Measurements from ENCODE around the gene BAG5.
"Not testable (repeated sequence)": the region's sequence is repeated elsewhere in the genome, so short reads cannot be mapped to it uniquely, and the experiment has no call there.

The BAG5 gene

DNA sequence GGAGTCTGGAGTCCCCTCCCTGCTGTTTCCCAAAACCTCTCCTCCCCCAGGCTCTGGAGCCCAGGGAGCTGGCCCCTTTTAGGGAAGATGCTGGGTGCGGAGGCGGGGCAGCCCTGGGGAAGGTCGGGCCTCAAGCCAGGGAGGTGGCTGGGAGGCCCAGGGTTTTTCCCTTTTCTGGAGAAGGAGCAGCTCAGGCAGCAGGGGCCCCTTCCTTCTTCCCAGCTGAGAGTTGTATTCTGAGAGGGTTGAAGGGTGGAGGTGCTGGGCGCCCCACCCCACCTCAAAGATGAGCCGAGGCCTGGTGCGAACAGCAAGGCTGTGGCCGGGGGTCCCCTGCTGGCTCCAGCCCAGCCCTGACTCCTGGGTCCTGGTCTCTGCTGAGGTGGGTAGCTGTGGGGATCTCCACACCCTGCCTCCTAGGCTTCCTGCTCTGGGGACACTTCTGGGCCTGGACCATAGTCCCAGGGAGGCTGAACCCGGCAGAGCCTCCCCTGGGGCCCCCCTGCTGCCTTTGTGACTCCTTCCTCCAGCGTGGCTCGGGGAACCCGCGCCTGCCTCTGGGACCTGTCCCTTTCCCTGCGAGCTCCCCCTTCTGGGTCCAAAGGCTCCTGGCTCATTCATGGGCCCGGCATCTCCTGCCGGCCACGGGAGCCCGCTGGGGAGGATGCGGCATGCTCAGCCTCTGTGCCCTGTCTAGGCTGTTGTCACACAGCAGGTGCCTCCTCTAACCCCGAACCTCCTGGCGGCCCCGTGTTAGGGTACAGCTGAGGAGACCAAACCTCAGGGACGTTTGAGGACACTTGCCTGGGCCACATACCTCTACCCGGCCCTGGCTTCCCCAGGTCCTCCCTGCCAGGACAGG lies 29.1 kb downstream of the BAG5 start:
- DNase-seq, result no peak

DNA sequence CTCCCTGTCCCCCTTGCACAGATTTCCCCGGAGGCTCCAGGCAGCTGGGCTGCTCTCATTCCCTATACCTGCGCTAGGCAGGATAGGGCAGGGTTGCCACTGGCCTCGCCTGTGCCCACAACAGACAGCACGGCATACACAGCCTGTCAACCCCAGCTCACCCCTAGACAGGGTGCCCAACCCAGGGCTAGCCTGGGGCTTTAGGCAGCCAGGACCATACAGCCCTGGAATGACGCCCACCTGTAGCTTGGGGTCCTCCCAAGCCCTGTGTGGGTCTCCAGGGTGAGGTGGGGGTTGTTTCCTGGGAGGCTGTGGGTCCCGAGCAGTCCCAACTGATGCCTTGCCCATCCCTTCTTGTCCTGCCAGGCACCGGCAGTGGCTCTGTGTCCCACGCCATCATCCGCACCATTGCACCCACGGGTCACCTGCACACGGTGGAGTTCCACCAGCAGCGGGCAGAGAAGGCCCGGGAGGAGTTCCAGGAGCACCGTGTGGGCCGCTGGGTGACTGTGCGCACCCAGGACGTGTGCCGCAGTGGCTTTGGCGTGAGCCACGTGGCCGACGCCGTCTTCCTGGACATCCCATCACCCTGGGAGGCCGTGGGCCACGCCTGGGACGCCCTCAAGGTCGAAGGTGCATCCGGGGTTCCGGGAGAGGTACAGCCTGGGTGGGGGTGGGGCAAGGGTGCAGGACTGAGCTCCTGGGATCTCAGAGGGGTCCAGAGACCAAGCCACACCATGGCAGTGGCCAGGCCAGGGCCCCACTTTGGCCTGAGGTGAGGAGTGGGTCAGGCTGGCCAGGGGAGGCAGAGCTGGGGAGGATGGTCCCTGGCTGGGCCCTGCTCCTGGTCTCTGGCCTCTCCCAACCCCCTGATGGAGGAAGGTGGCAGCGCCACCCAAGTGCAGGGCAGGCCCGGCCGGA lies 30.0 kb downstream of the BAG5 start:
- DNase-seq, result no peak

DNA sequence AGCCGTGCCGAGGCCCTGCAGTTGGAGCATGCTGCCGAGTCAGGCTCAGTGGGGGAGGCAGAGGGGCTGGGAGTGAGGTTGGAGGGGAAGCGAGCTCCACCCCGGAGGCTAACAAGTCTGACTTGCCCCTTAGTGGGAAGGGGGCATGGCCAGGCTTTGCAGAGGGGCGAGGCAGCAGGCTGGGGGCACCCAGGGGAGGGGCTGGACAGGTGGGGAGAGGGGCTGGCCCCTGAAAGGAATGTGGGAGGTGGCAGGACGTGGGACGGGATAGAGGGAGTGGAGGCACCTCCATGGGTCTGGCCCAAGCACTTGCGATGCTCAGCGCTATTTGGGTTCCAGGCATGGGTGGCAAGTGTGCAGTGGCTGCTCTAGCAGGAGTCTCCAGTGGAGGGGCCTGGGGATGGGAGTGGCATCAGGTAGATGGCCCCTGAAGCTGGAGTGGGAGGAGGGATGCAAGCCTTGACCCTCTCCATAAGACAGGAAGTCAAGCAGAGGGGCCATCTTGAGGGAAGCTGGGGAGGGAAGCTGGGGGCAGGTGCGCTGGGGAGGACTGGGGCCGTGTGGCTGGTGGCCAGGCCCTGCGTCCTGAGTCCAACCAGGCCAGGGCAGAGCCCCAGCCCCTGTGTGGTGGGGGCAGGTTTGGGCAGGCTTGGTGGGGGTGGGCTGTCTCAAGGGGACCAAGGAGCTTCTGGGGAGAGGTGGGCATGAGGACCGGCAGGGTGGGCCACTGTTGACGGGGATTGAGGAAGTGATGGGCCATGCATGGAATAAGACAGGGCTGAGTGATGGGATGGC lies 30.8 kb downstream of the BAG5 start:
- no peak for DNase-seq

DNA sequence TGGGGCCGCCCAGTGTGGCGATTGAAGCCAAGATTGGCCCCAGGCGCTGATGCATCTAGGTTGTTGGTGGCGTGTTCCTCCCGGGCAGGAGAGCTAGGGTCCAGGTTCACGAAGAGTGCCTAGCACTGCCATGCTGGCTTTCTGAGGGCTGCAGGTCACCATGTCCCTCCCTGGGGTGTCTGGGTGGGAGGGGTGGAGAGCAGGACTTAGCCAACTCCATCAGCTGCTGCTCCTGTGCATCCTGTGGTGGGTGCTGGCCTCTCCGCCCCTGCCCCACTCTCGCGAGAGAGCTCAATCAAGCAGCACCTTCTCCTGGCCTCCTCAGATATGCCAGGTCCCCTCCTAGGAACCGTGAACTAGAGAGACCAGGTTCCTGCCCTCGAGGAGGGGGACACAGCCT lies 31.6 kb downstream of the BAG5 start:
- DNase-seq, result no peak

DNA sequence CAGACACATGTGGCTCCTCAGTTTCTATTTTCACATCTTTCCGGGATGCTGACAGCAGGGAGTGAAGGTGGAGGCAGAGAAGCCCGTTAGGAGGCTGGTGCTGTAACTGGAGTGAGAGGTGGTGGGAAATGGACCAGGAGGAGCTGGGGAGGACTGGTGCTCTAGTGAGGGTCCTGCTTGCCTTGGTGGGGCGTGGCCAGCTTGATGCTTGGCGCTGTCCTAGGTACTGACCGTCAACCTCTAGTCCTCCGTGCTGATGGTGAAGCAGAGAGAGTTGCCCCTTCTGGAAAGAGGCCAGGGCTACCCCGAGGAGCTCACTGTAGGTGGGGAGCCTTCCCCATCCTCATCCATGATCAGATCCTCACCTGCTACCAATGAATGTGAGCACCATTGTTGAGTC lies 32.1 kb downstream of the BAG5 start:
- DNase-seq, result no peak

DNA sequence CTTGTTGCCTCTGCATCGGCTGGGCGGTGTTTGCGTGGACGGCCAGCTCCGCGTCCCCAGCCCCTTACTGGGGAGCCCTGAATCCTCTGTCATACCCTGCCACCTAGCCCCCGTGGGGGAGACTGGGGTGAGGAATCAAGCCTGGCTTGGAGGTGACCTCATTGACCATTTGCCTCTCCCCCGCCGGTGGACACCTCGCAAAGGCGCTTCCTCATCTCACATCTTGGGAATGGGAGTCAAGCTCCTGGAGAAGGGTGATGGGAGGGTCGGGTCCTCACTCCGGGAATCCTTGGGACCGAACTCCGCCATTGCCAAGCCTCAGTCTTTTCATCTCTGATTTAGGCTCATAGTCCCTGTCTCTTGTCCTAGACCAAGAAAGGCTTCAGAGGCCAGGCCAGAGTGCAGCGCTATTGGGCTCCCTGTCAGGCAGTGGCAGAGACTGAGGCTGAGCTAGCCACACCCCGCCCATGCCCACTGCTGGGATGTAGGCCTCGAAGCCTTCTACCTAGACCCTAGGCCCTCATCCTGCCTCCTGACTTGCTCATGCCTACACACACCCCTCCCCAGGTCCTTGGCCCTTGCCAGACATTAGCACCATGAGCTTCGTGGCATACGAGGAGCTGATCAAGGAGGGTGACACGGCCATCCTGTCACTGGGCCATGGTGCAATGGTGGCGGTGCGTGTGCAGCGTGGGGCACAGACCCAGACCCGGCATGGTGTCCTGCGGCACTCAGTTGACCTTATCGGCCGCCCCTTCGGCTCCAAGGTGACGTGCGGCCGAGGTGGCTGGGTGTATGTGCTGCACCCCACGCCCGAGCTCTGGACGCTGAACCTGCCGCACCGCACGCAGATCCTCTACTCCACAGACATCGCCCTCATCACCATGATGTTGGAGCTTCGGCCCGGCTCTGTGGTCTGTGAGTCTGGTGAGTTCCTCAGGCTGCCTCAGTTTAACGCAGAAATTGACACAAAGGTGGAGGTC lies 32.8 kb downstream of the BAG5 start:
- no peak for DNase-seq

DNA sequence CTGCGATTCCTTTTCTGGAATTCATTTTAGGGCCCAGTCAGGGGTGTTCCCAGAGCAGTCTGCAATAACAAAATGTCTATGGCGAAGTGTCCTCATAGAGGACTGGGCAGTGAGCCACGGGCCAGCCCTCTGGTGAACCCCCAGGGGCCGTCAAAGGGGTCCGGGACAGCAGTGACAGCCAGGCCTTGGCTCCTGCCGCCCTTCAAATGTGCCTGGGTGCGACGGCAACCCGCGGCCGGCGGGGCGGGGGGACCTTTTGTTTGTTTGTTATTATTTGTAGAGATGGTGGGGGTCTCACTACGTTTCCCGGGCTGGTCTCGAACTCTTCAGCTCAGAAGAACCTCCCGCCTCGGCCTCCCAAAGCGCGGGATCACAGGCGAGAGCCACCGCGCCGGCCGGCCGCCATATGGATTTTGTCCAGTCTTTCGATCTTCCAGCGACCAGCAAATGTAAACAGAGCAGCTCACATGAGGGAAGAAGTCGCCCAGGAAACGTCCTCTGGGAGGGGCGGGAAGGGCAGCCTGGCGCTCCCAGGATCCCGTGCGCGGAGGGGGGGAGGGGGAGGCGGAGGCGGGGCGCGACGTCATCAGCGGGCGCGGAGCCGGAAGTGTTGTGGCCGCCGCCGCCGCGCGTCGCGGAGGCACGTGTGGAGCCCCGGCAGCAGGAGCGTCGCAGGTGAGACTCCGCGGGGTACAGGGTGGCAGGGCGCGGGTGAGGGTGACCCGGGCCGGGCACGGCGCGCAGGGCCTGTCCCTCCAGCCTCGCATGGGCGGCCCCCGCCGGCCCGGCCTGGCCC lies 33.7 kb downstream of the BAG5 start, which contains the start of gene TRMT61A:
Gene TRMT61A, plus strand, starts transcription at position 610 of the 796 bp plus-strand sequence. CDS start 783 bp downstream, outside the sequence.
- DNase-seq, result peak; percentile 69 to 71

DNA sequence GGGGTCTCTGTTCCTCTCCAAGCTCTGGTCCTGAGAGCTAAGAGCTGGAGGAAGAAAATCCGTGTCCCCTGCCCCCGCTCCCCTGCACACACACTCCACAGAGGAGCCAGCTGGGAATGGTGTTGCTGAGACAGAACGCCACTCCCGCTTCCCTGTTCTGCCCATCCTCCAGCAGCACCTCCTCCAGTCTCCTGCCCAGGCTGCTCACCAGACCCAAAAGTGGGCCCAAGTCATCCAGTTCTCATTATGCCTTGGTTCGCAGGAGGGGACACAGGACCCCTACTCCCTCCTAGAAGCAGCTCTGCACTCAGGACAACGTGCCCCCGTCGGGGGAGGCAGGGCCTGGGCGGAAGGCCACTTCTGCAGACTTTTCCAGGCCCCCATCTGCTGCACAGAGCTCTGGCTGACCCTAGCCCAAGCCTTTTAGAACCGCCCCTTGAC lies 34.3 kb downstream of the BAG5 start:
- no peak for DNase-seq

DNA sequence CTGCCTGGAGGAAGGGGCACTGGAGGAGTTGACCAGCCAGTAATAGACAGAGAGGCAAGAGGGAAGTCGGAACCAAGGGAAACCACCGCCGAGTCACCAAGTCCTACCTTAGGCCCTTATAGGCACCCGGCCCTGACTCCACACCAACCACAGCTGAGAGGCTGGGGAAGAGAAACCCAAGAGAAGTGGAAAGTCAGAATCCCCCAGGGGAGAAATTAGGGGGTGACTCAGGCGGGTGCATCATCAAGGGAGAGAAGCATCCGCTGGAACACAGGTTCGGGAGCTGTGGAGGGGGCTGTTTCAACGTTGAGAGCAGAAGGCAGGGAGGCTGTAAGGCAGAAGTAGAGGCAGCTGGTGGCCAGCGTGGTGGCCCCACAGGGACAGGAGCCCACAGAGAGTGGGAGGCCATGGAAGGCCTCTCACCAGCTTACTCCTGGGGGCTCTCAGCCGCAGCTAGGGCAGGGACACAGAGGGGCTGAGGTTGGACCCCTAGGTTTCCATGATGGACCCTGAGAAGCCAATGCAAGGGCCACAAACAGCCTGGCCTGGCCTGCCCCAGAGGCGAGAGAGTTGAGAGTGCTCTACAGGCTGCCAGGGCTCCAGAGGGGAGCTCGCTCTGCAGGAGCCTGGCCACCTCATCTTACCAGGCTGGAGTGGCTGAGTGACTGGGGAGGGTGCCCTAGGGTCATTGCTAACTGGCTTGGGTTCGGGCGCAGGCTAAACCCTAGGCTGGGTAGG lies 34.9 kb downstream of the BAG5 start:
- DNase-seq, result no peak

DNA sequence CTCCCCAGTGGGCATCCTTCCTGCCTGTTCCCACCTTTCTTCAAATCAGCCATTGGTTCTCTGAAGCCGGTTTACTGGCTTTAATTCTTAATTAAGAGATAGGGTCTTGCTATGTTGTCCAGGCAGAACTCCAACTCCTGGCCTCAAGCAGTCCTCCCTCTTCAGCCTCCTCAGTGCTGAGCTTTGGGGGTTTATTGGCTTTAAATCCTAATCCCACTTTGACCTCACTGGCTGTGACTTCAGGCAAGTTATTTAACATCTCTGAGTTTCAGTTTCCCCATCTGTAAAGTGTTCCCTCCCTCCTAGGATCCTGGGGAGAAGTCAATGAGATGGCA lies 35.6 kb downstream of the BAG5 start:
- DNase-seq, result no peak

DNA sequence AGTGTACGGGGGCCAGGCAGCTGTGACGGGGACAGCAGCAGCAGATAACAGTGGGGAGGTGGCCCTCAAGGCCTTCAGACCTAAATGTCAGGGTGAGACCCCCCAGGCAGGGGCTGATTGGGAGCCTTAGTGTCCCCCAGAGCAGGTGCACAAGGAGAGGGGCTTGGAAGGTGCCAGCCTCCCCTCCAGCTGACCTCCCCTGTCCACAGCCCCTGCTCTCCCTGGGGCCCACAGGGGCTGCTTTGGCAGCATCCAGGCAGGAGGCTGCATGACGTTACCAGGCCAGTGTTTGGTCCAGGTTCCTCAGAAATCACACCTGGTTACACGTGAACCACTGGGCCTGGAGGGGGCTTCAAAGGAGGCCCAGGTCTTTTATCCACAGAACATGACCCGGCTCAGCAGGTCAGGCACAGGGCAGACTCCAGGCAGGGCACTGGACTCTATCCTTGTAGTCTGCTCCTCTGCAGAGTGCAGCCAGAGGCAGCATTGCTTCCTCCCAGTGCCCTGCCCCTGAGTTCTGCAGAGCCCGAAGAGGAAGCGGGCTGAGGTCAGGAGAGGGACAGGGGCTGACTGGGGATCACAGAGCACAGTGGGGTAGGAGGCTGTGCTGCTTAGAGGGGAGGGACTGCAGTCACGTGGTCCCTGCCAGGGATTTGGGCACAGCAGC lies 36.1 kb downstream of the BAG5 start:
- DNase-seq, result no peak

DNA sequence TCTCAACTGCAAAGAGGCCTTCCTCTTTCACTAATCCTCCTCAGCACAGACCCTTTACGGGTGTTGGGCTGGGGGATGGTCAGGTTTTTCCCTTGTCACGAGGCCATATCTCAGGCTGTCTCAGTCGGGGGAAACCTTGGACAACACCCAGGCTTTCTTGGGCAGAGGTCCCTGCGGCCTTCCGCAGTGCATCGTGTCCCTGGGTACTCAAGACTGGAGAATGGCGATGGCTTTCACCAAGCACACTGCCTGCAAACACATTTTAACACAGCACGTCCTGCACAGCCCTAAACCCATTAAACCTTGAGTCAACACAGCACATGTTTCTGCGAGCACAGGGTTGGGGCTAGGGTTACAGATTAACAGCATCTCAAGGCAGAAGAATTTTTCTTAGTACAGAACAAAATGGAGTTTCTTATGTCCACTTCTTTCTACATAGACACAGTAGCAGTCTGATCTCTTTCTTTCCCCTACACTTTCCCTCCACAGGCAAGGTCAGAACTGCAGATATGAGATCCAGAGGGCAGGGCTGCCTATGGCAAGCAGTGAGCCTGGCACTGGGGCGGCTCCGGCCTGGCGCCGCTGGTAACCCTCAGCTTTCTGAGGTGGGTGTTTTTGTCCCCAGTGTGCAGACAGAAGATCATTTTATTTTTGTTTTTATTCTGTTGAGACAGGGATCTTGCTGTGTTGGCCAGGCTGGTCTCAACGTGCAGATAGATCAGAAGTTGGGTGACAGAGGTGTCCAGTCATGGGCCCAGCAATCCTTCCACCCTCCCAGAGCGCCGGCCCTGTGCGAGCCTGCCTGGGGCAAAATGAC lies 36.8 kb downstream of the BAG5 start:
- DNase-seq, result not testable (repeated sequence)

DNA sequence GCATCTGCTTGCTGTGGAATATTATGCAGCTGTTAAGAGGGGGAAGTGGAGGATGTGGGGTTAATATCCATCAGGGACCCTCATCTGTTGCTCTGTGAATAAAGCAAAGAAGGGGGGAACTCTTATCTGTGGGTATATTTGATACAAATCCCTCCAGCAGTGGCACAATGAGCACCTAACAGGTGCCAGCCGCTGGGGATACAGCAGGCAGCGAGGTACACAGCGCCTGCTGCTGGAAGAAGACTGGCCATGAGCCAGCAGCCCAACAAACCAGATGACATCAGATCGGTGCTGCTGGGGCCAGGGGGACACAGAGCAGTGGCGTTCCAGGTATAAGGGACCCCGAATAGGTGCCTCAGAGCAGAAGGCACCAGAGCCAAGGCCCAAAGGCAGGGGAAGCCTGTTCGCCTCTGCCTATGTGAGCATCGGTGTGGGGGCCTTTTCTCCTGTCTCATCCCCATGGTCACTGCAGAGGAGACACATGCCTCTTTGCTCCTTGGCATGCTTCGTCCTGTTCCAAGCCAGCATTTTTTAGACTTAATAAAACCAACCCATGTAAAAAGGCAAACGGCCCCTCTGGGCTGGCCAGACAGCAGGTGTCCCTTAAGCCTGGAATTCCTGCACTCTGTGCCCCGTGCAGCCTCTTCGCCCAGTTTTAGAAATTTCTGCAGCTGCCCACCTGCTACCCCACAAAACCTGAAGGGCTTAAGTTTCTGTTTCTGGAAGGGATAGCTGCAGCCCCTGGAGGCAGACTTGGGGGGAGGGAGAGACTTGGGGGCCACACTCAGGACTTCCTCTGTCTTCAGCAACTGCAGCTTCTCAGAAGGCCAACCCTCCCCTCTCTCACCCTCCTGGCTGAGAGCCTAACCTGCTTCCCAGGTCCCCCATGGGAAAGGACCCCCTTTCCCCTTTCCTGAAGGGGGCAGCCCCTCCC lies 38.2 kb downstream of the BAG5 start:
- DNase-seq, result no peak

DNA sequence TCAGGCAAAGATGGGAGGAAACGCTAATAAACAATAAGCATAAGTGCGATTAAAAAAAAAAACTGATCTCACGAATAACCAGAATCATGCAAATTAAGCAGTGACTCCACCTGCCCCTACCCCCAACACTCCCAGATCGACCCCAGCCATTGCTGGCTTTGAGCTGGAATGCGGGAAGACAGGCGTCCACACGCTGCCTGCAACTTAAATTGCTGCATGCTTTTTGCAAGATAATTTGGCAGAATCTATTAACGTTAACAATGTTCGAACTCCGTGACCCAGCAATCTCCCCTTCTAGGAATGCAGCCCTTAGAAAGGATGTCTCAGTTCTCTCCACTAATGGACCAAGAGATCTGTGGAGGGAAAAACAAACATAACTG lies 38.9 kb downstream of the BAG5 start:
- no peak for DNase-seq

DNA sequence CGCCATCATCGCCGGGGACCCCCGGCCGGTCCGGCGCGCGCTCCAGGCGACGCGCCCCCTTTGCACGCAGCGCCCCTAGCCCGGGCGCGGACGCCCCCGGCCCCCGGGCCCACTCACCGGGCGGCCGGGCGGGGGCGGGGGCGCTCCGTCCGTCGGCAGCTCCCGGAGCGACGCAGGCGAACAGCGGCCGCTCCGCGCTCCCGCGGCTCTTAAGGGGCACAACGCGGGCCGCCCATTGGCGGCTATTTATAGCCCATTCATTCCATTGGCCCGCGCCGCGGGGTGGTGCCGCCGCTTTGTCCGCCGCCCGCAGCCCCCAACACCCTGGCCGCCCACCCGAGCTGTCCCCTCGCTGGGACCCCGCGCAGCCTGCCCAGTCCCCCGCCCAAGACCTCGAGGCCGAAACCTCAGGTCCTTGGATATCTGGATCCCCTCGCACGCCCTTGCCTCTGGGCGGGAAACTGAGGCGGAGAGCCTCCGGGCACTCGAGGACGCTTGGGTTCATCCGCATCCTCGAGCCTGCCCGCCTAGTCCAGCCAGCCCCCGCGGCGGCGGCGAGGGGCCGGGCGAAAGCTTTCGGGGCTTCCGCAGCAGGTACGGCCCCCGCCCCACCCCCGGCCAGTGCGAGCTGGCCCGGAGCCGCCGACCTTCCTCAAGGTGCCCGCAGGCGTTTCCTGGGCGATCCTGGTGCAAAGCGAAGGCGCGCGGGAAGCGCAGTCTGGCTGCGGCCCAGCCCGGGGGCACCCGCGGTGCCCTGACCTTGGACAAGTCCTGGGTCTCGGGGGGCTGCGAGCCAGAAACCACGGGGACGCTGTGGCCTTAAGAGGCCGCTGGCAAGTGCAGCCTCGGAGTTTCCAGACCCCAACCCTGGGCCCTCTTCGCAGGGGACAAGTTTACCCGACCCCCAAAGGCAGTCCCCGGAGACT lies 39.5 kb downstream of the BAG5 start, which contains the start of gene CKB:
Gene CKB, minus strand, starts transcription at position 182 of the 926 bp plus-strand sequence. CDS start 337 bp downstream, outside the sequence.
- DNase-seq, result no peak

DNA sequence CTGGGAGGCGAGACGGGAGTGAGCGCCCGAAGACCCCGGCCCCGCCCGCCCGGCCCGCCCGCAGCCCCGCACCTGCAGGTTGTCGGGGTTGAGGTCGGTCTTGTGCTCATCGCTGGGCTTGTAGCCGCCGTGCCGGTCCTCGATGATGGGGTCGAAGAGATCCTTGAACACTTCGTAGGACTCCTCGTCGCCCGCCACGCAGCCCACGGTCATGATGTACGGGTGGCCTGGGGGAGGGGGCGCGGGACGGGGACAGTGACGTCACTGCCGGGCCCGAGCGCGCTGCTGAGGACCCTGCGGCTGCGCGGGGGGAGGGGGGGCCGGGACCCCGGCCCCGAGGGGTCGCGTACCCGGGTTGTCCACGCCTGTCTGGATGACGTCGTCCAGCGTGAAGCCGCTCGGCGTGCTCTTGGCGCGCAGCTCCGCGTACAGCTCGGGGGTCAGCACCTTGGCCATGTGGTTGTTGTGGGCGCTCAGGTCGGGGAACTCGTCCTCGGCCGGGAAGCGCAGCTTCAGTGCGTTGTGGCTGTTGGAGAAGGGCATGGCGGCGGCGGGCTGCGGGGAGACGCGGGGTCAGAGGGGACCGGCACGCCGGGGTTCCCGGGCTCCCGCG lies 40.4 kb downstream of the BAG5 start:
- DNase-seq, result no peak

Data from activated CD4-positive, alpha-beta T cell treated with anti-CD3 and anti-CD28 coated beads, Interleukin-2, amount 50 U/mL, for 4 hours (primary cell).